GM12878 (cell line): ENCODE data around the gene DKK3. TPM values are rescaled to one million over a fixed set of nuclear protein-coding genes. Genes with fewer than 3 reads are reported as not detected.

ENCODE experiments used
- ATAC-seq: fragments of 200-7000 bp; cut with Tn5 transposase; 3 replicates; pipeline ENCODE4 v1.9.1; 2020; ENCODE audit warnings: mild to moderate bottlenecking, moderate library complexity
- BruUV-seq: library from RNA; stranded (reverse); fragments of 400-500 nt; replicated peaks from 2 replicates; lab custom pipeline; 2021; lab: Mats Ljungman, UMichigan
- CTCF ChIA-PET: fragments of 300-600 bp; sonication (Branson Sonifier 250); formaldehyde crosslinking; extraction: SDS; loops from one replicate; lab custom pipeline; 2021; ENCODE audit warnings: inconsistent platforms; lab: Yijun Ruan, JAX
- POLR2A ChIA-PET: fragments of 350-600 bp; formaldehyde crosslinking; extraction: SDS; loops from one replicate; lab custom pipeline; 2021; ENCODE audit warnings: inconsistent platforms; lab: Charles Lee
- RAD21 ChIA-PET: fragments of 300-600 bp; sonication (Branson Sonifier 250); formaldehyde crosslinking; loops from one replicate; lab custom pipeline; 2023; ENCODE audit warnings: antibody characterized with exemption; ENCODE audit not compliant: unreplicated experiment; lab: Charles Lee
- SMC1A ChIA-PET: fragments of 300-600 bp; sonication (Branson Sonifier 250); formaldehyde crosslinking; loops from one replicate; lab custom pipeline; 2023; ENCODE audit not compliant: unreplicated experiment, uncharacterized antibody; lab: Charles Lee
- DNase-seq: peaks from one replicate; pipeline ENCODE4 v3.0.0-alpha.2; 2011; ENCODE audit warnings: low read depth, low spot score
- FAIRE-seq: peaks from 3 replicates; lab custom pipeline; 2011; peaks lifted over from hg19 to GRCh38; lab: Jason Lieb, UNC
- H2AFZ ChIP-seq: 2 replicates; pipeline ENCODE4 v1.6.0; 2011; ENCODE audit warnings: low read depth, low read length, control low read depth; ENCODE audit not compliant: control insufficient read depth
- H3K27ac ChIP-seq: 2 replicates; pipeline ENCODE4 v1.5.1; 2011; ENCODE audit warnings: control low read depth; ENCODE audit not compliant: control insufficient read depth, insufficient read depth
- H3K27me3 ChIP-seq, 2 experiments: replicated peaks in 1 of 2; 2 replicates each; pipeline versions ENCODE4 v1.6.0 to v1.6.1; 2011; ENCODE audit warnings: low read length in 1 of 2; ENCODE audit not compliant: control insufficient read depth in 2 of 2, insufficient read depth in 2 of 2
- H3K36me3 ChIP-seq, 2 experiments: 2 replicates each; pipeline ENCODE4 v1.5.1; 2011; ENCODE audit warnings: low read length in 1 of 2; ENCODE audit not compliant: control insufficient read depth in 2 of 2, insufficient read depth in 2 of 2
- H3K4me1 ChIP-seq: 2 replicates; pipeline ENCODE4 v1.6.1; 2011; ENCODE audit warnings: mild to moderate bottlenecking, low read length, moderate library complexity, mixed read lengths; ENCODE audit not compliant: control insufficient read depth, insufficient read depth
- H3K4me2 ChIP-seq: 2 replicates; pipeline ENCODE4 v1.6.0; 2011; ENCODE audit warnings: control low read depth; ENCODE audit not compliant: control insufficient read depth, insufficient read depth
- H3K4me3 ChIP-seq: fragments of 200-600 bp; sonication (generic); 2 replicates; pipeline ENCODE4 v1.5.1; 2016
- H3K79me2 ChIP-seq: 2 replicates; pipeline ENCODE4 v1.6.0; 2011; ENCODE audit warnings: low read length; ENCODE audit not compliant: control insufficient read depth, insufficient read depth
- H3K9ac ChIP-seq: 2 replicates; pipeline ENCODE4 v1.8.0; 2011; ENCODE audit warnings: low read length, control low read depth, mixed read lengths; ENCODE audit not compliant: control insufficient read depth, insufficient read depth
- H3K9me3 ChIP-seq: replicated peaks from 3 replicates; pipeline ENCODE4 v1.5.1; 2011; ENCODE audit warnings: mild to moderate bottlenecking, low read length; ENCODE audit not compliant: control insufficient read depth, insufficient read depth
- H4K20me1 ChIP-seq: 2 replicates; pipeline ENCODE4 v1.6.0; 2011; ENCODE audit not compliant: control insufficient read depth, insufficient read depth
- EGR1 ChIP-seq, 2 experiments: IDR thresholded peaks; 1 replicate in 1 of 2; 2 replicates in 1 of 2; pipeline ENCODE4 v1.6.1; 2011 to 2012; ENCODE audit warnings: low read depth in 2 of 2, low read length in 2 of 2, borderline replicate concordance in 1 of 2, mild to moderate bottlenecking in 1 of 2, moderate library complexity in 1 of 2
- GATAD2B ChIP-seq: fragments of 450-650 bp; conservative IDR thresholded peaks from 2 replicates; pipeline ENCODE4 v1.6.1; 2017; ENCODE audit warnings: low read depth, mild to moderate bottlenecking, moderate library complexity
- HDAC6 ChIP-seq: fragments of 200-600 bp; sonication (generic); IDR thresholded peaks from one replicate; pipeline ENCODE4 v1.8.0; 2017; ENCODE audit warnings: antibody characterized with exemption; ENCODE audit not compliant: unreplicated experiment
- JUNB ChIP-seq: IDR thresholded peaks from 2 replicates; pipeline ENCODE4 v1.6.1; 2016; ENCODE audit warnings: antibody characterized with exemption, mild to moderate bottlenecking
- KAT2A ChIP-seq: conservative IDR thresholded peaks from 2 replicates; pipeline ENCODE4 v1.6.1; 2011; ENCODE audit warnings: low read depth, low read length; ENCODE audit not compliant: control insufficient read depth
- MEF2B ChIP-seq: fragments of 450-650 bp; IDR thresholded peaks from 2 replicates; pipeline ENCODE4 v1.6.1; 2018; ENCODE audit warnings: mild to moderate bottlenecking, moderate library complexity; ENCODE audit not compliant: partially characterized antibody, poor library complexity, severe bottlenecking
- NR2C2 ChIP-seq: IDR thresholded peaks from 2 replicates; pipeline ENCODE4 v1.6.1; 2011; ENCODE audit warnings: borderline replicate concordance, low read depth; ENCODE audit not compliant: control insufficient read depth, insufficient read length
- RAD51 ChIP-seq: fragments of 450-650 bp; IDR thresholded peaks from 2 replicates; pipeline ENCODE4 v1.6.1; 2016; ENCODE audit warnings: moderate library complexity, mild to moderate bottlenecking, inconsistent platforms
- SMAD5 ChIP-seq: IDR thresholded peaks from 2 replicates; pipeline ENCODE4 v1.6.1; 2016; ENCODE audit warnings: antibody characterized with exemption, low read depth
- TAF1 ChIP-seq: IDR thresholded peaks from 2 replicates; pipeline ENCODE4 v1.6.1; 2011; ENCODE audit warnings: mild to moderate bottlenecking, low read depth, low read length, borderline replicate concordance
- WRNIP1 ChIP-seq: IDR thresholded peaks from 2 replicates; pipeline ENCODE4 v1.6.1; 2011; ENCODE audit warnings: low read depth, low read length, improper control_type of control experiment, borderline replicate concordance
- ZNF207 ChIP-seq: fragments of 450-650 bp; IDR thresholded peaks from 2 replicates; pipeline ENCODE4 v1.6.1; 2014; ENCODE audit warnings: antibody characterized with exemption, mild to moderate bottlenecking, borderline replicate concordance
- WGBS: methylation state at CpG from one replicate; pipeline ENCODE4 v1.1.6; 2016; ENCODE audit warnings: low lambda C conversion rate; ENCODE audit not compliant: insufficient replicate concordance, insufficient coverage; ENCODE audit errors: missing lambda C conversion rate; 5-methylcytosine and 5-hydroxymethylcytosine counted together
- in situ Hi-C: fragments of 300-500 bp; cut with MboI; formaldehyde crosslinking; loops from 9 replicates; pipeline ENCODE4 v1.14.3; 2018; ENCODE audit warnings: mixed read lengths
- intact Hi-C: fragments of 100-400 bp; cut with micrococcal nuclease; formaldehyde crosslinking; loops from one replicate; pipeline ENCODE4 v1.14.2; 2022; ENCODE audit not compliant: unreplicated experiment
- polyA plus RNA-seq, 11 experiments: library from polyadenylated mRNA; depleted of rRNA in 4 of 11; unstranded in 6 of 11; stranded (reverse) in 5 of 11; fragments of >200 nt; fragmentation: Nextera tagmentation in 4 of 11; fragmentation: Illumina TruSeq in 1 of 11; extraction: Ambion mirVana in 4 of 11; extraction: Trizol in 1 of 11; gene quantifications; 1 replicate in 1 of 11; 2 replicates in 10 of 11; pipeline versions ENCODE4 v1.2.1 to v1.2.3, GENCODE V29; 2011 to 2016; ENCODE audit warnings: inconsistent platforms in 2 of 11, missing spikeins in 2 of 11, low read depth in 1 of 11
- total RNA-seq, 4 experiments: library from RNA; depleted of rRNA in 3 of 4; stranded (reverse); fragments of >200 nt in 3 of 4; fragmentation: Illumina TruSeq in 1 of 4; extraction: Trizol in 1 of 4; gene quantifications; 2 replicates each; pipeline versions ENCODE4 v1.2.1 to v1.2.3, GENCODE V29; 2013 to 2021
- TF ChIP-seq, protein P1 (sequence below): IDR thresholded peaks from 2 replicates; pipeline ENCODE4 v1.6.1; 2012; ENCODE audit warnings: improper control_type of control experiment, low read depth, low read length; ENCODE audit not compliant: insufficient replicate concordance
- TF ChIP-seq, protein P2 (sequence below): fragments of 450-650 bp; IDR thresholded peaks from 2 replicates; pipeline ENCODE4 v1.6.1; 2016; ENCODE audit warnings: mild to moderate bottlenecking, moderate library complexity, borderline replicate concordance

DKK3 gene
- total and polyA plus RNA-seq, 10 of the 15 experiments (the other 5 are each of a cell fraction or from before 2014, with no cell fraction given) = 0.07 to 0.16 (median 0.15) TPM; not detected in 7

DNA sequence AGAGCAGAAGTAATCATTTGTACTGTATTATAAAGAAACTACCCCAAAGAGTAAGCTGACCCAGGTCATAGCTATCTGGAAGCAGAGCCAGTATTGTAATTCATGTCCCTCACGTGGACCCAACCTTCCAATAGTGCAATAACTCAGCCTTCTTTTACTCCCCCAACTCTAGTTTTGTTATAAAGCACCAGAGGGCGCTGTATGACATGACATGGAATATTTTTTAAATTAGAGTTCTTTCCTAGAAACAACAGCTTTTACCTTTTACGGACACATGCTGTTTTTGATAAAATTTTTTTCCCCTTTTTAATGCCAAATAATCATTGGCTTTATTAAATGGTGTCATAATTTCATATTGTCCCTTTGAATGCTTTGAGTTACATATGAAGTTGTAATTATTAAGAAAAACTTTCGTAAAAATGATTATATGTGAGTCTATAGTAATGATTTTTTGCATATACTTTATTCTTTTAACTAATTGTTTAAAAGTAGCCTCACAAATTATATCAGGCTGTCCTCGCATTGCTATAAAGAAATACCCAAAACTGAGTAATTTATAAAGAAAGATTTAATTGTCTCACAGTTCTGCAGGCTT, 76.9 kb downstream of the DKK3 start:
- Histone ChIP-seq H2AFZ (no peak overlapping the region), H3K27ac (no peak overlapping the region), H3K36me3 (peaks cover 0 to 15% of the 10 kb centered on the region in 2 experiments; a peak in 2 of 4 replicates), H3K79me2 (no peaks in the 10 kb centered on the region), H3K9me3 (no peaks in the 10 kb centered on the region), H3K27me3 (no peaks in the 10 kb centered on the region), H3K4me3 (no peak overlapping the region), H3K9ac (no peak overlapping the region), H3K4me2 (no peak overlapping the region), H4K20me1 (no peaks in the 10 kb centered on the region), H3K4me1 (no peaks in the 10 kb centered on the region)
- POLR2A ChIA-PET = no interaction called here
- no TSS peak for BruUV-seq
- WGBS = 70% methylated on average over 5 of the region's 5 CpGs
- CTCF ChIA-PET = interaction anchor here (0.6 to 2.3 kb wide), 12 partner anchors 11 to 133 kb away, joined by 3 to 8 read pairs (median 4); no protein-coding TSS in a partner anchor
- SMC1A ChIA-PET = interaction anchor here (0.7 to 1.9 kb wide), 3 partner anchors 11 to 82 kb away, joined by 3 to 8 read pairs (median 5); no protein-coding TSS in a partner anchor
- in situ Hi-C loops = no loop called here
- intact Hi-C loops = loop anchor here (1.0 kb wide), 1 partner anchor 113 kb away; no protein-coding TSS in a partner anchor
- DNase-seq = no peak
- RAD21 ChIA-PET = no interaction called here
- peak; percentile 52 for FAIRE-seq
- peak; percentile 90 for ATAC-seq
- TF ChIP-seq WRNIP1 = no peak
- TF ChIP-seq JUNB = no peak
- no peak for TF ChIP-seq EGR1 (IDR thresholded peaks at IDR 0.05; ENCODE audit: borderline replicate concordance in 1 of 2, low read depth in 2 of 2, low read length in 2 of 2)
- TF ChIP-seq RAD51 = peak; percentile 46; the same call in 1 of the 2 replicates
- TF ChIP-seq, protein P1, sequence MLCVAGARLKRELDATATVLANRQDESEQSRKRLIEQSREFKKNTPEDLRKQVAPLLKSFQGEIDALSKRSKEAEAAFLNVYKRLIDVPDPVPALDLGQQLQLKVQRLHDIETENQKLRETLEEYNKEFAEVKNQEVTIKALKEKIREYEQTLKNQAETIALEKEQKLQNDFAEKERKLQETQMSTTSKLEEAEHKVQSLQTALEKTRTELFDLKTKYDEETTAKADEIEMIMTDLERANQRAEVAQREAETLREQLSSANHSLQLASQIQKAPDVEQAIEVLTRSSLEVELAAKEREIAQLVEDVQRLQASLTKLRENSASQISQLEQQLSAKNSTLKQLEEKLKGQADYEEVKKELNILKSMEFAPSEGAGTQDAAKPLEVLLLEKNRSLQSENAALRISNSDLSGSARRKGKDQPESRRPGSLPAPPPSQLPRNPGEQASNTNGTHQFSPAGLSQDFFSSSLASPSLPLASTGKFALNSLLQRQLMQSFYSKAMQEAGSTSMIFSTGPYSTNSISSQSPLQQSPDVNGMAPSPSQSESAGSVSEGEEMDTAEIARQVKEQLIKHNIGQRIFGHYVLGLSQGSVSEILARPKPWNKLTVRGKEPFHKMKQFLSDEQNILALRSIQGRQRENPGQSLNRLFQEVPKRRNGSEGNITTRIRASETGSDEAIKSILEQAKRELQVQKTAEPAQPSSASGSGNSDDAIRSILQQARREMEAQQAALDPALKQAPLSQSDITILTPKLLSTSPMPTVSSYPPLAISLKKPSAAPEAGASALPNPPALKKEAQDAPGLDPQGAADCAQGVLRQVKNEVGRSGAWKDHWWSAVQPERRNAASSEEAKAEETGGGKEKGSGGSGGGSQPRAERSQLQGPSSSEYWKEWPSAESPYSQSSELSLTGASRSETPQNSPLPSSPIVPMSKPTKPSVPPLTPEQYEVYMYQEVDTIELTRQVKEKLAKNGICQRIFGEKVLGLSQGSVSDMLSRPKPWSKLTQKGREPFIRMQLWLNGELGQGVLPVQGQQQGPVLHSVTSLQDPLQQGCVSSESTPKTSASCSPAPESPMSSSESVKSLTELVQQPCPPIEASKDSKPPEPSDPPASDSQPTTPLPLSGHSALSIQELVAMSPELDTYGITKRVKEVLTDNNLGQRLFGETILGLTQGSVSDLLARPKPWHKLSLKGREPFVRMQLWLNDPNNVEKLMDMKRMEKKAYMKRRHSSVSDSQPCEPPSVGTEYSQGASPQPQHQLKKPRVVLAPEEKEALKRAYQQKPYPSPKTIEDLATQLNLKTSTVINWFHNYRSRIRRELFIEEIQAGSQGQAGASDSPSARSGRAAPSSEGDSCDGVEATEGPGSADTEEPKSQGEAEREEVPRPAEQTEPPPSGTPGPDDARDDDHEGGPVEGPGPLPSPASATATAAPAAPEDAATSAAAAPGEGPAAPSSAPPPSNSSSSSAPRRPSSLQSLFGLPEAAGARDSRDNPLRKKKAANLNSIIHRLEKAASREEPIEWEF = no peak
- no peak for TF ChIP-seq GATAD2B
- no peak for TF ChIP-seq MEF2B
- TF ChIP-seq HDAC6 = no peak
- TF ChIP-seq KAT2A = no peak
- no peak for TF ChIP-seq ZNF207
- TF ChIP-seq SMAD5 = no peak
- TF ChIP-seq, protein P2, sequence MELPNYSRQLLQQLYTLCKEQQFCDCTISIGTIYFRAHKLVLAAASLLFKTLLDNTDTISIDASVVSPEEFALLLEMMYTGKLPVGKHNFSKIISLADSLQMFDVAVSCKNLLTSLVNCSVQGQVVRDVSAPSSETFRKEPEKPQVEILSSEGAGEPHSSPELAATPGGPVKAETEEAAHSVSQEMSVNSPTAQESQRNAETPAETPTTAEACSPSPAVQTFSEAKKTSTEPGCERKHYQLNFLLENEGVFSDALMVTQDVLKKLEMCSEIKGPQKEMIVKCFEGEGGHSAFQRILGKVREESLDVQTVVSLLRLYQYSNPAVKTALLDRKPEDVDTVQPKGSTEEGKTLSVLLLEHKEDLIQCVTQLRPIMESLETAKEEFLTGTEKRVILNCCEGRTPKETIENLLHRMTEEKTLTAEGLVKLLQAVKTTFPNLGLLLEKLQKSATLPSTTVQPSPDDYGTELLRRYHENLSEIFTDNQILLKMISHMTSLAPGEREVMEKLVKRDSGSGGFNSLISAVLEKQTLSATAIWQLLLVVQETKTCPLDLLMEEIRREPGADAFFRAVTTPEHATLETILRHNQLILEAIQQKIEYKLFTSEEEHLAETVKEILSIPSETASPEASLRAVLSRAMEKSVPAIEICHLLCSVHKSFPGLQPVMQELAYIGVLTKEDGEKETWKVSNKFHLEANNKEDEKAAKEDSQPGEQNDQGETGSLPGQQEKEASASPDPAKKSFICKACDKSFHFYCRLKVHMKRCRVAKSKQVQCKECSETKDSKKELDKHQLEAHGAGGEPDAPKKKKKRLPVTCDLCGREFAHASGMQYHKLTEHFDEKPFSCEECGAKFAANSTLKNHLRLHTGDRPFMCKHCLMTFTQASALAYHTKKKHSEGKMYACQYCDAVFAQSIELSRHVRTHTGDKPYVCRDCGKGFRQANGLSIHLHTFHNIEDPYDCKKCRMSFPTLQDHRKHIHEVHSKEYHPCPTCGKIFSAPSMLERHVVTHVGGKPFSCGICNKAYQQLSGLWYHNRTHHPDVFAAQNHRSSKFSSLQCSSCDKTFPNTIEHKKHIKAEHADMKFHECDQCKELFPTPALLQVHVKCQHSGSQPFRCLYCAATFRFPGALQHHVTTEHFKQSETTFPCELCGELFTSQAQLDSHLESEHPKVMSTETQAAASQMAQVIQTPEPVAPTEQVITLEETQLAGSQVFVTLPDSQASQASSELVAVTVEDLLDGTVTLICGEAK = no peak
- TF ChIP-seq NR2C2 = no peak
- TF ChIP-seq TAF1 = no peak
